CD4-positive, alpha-beta T cell treated with Interleukin-6 at 100 ng/mL for 8 hours (primary cell): ENCODE data around the gene SNX19.
"Not testable (repeated sequence)": the region's sequence is repeated elsewhere in the genome, so short reads cannot be mapped to it uniquely, and the experiment has no call there.

Experiments
- DNase-seq: peaks from one replicate; pipeline ENCODE4 v3.0.0-alpha.2; 2020; ENCODE audit warnings: mixed read lengths, low spot score

SNX19 gene

GRCh38 chr11:130872981-130873380, 43.3 kb downstream of the SNX19 start:
- no peak for DNase-seq

GRCh38 chr11:130872513-130872912, 43.8 kb downstream of the SNX19 start:
- no peak for DNase-seq

- DNase-seq, result no peak
Observed at GRCh38 chr11:130872102-130872501, 44.2 kb downstream of the SNX19 start.

- DNase-seq, result no peak
Observed at GRCh38 chr11:130871616-130872015, 44.7 kb downstream of the SNX19 start.

GRCh38 chr11:130868721-130869390, 47.4 kb downstream of the SNX19 start:
- no peak for DNase-seq

- no peak for DNase-seq
Observed at GRCh38 chr11:130868086-130868710, 48.1 kb downstream of the SNX19 start.

- no peak for DNase-seq
Observed at GRCh38 chr11:130866831-130867230, 49.4 kb downstream of the SNX19 start.

- no peak for DNase-seq
Observed at GRCh38 chr11:130865774-130866114, 50.5 kb downstream of the SNX19 start.

- DNase-seq, result no peak
Observed at GRCh38 chr11:130865091-130865773, 51.0 kb downstream of the SNX19 start.

GRCh38 chr11:130861902-130862860, 54.1 kb downstream of the SNX19 start:
- peak; percentile 85 for DNase-seq

- no peak for DNase-seq
Observed at GRCh38 chr11:130861283-130861682, 55.0 kb downstream of the SNX19 start.

GRCh38 chr11:130859886-130860285, 56.4 kb downstream of the SNX19 start:
- DNase-seq, result no peak

- DNase-seq, result no peak
Observed at GRCh38 chr11:130858215-130858614, 58.1 kb downstream of the SNX19 start.

GRCh38 chr11:130855707-130856106, 60.6 kb downstream of the SNX19 start:
- not testable (repeated sequence) for DNase-seq

GRCh38 chr11:130854483-130854882, 61.8 kb downstream of the SNX19 start:
- DNase-seq, result no peak

GRCh38 chr11:130852589-130852988, 63.7 kb downstream of the SNX19 start:
- no peak for DNase-seq

- no peak for DNase-seq
Observed at GRCh38 chr11:130850185-130850944, 65.9 kb downstream of the SNX19 start.

- no peak for DNase-seq
Observed at GRCh38 chr11:130849215-130849568, 67.1 kb downstream of the SNX19 start.

GRCh38 chr11:130848361-130849214, 67.7 kb downstream of the SNX19 start:
- DNase-seq, result no peak

GRCh38 chr11:130847517-130847916, 68.8 kb downstream of the SNX19 start:
- no peak for DNase-seq

GRCh38 chr11:130846606-130847005, 69.7 kb downstream of the SNX19 start:
- DNase-seq, result no peak
